GM21619 (cell line): ENCODE data around the gene RSRC2.
A peak's percentile ranks its signal among the peaks of the same experiment; 100 is the strongest.
"Not testable (repeated sequence)": the region's sequence is repeated elsewhere in the genome, so short reads cannot be mapped to it uniquely, and the experiment has no call there.

Source experiments
- ATAC-seq: cut with Tn5 transposase; IDR thresholded peaks from one replicate; pipeline ENCODE4 v1.9.1; 2021; ENCODE audit not compliant: unreplicated experiment

RSRC2 gene, protein sequence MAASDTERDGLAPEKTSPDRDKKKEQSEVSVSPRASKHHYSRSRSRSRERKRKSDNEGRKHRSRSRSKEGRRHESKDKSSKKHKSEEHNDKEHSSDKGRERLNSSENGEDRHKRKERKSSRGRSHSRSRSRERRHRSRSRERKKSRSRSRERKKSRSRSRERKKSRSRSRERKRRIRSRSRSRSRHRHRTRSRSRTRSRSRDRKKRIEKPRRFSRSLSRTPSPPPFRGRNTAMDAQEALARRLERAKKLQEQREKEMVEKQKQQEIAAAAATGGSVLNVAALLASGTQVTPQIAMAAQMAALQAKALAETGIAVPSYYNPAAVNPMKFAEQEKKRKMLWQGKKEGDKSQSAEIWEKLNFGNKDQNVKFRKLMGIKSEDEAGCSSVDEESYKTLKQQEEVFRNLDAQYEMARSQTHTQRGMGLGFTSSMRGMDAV

DNA sequence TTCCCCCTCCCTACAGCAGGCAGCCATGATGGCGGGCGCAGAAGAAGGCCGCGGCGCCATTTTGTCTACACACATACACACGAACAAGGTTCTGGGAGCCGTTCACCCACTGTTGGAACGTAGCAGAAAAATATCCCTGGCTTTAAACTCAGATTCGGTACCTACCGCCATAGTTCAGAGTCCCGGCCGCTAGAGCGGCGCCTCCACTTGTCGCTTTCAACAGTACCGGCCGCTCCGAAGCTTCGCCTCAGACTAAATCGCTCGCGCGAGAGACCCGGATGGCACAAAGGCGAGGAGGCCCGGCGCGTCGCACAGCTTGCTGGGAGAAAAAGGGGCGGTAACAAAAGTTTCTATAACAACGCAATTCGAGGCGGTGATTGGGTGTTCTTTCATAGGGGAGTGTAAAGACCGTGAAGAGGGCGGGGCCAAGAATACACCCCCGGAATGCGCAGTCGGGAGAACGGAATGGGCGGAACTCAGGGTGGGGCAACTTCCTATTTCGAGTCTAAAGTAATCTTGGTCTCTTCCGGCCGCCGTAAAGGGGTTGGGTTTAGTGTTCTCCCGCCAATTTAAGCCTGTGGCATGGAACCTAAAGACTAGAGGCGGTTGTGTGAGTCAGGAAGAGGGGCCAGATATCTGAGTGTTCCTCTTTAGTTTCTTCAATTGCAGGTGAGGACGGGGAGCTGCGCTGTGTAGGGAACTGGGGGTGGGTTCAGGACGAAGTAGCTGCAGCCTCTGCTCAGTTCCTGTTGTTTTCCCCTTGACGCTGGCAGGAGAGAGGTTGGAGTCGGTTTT, at the start of gene RSRC2, which contains the start of gene KNTC1:
RSRC2 (minus strand) TSS at position 254 of the 795 bp plus-strand sequence; CDS start at position 171, 83 bp downstream.
KNTC1 (plus strand) TSS at position 567 of the 795 bp plus-strand sequence. CDS start 2,815 bp downstream, outside the sequence.
- peak; percentile 82 for ATAC-seq

DNA sequence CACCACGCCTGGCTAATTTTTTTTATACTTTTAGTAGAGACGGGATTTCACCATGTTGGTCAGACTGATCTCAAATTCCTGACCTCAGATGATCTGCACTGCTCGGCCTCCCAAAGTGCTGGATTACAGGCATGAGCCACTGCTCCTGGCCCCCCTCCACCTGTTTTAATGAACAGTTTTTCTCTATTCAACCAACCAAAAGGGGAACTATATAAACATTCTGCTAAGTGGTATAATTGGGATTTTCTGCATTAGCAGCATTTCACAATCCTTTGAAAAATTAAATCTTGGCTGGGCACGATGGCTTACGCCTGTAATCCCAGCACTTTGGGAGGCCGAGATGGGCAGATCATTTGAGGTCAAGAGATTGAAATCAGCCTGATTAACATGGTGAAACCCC, 45.1 kb upstream of the RSRC2 start:
- ATAC-seq: no peak

DNA sequence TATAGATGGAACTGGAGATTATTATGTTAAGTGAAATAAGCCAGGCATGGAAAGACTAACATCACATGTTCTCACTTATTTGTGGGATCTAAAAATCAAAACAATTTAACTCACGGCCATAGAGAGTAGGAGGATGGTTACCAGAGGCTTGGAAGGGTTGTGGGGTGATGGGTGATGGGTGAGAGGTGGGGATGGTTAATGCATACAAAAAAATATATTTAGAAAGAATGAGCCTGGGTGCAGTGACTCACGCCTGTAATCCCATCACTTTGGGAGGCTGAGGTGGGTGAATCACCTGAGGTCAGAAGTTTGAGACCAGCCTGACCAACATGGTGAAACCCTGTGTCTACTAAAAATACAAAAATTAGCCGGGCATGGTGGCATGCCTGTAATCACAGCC, 43.3 kb upstream of the RSRC2 start:
- not testable (repeated sequence) for ATAC-seq

DNA sequence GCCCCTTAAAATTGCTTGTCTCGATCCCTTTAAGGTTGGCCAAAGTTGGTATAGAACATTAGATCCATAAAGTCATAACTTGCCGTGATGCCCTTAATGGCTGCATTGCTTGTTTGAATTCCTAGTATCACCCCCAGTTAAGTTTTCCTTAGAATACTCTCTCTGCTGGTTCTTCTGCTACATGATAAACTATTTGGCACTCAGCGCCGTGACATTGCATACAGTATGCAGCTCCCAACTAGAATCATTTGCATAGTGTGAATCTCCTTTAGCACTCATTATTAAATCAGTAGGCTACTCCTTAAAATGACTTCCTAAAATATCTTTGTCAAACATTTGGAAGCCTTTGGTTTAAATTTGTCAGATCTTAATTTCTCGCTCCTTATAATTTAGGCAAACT, 42.6 kb upstream of the RSRC2 start:
- no peak for ATAC-seq

DNA sequence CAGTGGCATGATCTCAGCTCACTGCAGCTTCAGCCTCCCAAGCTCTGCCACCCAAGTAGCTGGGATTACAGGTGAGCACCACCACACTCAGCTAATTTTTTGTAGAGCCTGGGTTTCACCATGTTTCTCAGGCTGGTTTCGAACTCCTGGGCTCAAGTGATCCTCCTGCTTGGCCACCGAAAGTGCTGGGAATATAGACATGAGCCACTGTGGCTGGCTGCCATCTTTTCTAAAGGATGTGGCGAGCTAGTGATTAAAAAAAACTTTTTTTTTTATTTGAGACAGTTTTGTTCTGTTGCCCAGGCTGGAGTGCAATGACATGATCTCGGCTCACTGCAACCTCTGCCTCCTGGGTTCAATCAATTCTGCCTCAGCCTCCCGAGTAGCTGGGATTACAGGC, 40.1 kb upstream of the RSRC2 start:
- ATAC-seq: not testable (repeated sequence)

DNA sequence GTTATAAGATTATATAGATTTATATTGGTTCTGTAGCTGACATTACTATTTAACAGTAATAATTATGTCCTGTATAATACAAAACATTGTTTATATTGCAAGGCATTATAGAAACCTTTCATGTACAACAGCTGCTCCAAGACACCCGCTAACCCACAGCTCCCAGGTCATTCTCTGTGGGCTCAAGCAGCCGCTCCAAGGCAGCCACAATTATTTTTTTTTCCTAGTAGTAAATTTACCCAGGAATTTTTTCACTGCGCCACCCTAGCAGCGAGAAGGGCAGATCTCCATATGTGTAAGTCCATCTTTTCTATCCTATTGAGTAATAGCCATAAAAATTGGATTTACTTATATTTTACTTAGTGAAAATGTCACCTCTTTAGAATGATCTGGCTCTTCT, 36.6 kb upstream of the RSRC2 start:
- no peak for ATAC-seq

DNA sequence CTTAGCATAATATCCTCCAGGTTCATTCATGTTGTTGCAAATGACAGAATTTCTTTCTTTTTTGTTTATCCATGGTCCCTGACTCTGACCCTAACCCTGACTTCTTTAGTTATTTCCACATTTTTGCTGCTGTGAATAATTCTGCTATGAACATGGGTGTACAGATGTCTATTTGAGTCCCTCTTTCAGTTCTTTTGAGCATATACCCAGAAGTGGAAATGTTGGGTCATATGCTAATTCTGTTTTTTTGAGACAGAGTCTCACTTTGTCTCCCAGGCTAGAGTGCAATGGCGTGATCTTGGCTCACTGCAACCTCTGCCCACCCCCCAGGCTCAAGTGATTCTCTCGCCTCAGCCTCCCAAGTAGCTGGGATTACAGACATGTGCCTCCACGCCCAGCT, 33.4 kb upstream of the RSRC2 start:
- no peak for ATAC-seq

DNA sequence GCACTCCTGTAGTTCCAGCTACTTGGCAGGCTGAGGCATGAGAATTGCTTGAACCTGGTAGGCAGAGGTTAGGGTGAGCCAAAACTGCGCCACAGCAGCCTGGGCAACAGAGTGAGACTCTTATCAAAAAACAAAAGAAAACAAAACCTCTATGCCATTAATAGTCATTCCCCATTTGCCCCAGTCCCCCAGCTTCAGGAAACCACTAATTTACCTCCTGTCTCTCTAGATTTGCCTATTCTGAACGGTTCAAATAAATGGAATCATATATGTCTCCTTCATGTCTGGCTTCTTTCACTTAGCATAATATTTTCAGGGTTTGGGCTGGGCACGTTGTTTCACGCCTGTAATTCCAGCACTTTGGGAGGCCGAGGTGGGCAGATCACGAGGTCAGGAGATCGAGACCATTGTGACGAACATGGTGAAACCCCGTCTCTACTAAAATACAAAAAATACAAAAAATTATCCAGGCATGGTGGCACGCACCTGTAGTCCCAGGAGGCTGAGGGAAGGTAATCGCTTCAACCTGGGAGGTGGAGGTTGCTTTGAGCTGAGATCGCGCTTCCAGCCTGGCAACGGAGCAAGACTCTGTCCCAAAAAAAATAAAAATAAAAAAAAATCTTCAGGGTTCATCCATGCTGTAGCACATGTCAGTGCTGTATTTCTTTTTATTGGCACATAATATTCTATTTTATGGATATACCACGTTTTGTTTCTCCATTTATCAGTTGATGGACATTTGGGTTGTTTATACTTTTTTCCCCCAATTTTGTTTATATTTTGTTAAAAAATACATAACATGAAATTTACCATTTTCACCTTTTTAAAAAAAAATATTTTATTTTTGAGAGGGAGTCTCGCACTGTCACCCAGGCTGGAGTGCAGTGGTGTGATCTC, 32.3 kb upstream of the RSRC2 start:
- ATAC-seq: no peak

DNA sequence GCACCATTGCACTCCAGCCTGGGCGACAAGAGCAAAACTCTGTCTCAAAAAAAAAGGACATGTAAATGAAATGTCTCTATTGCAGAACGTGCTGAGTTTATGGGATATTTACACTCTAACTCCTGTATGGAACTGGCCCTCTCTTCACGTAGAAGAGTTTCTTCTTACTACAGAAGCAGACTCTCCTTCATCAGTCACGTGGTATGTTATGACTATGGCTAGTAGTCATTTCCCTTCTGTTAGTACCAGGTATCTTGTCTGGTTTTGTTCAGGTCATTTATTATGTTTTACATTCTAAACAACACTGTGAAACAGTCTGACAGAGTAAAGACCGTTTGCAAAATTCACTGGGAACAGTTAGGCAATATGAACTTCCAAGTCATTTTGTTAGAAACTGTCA, 20.6 kb upstream of the RSRC2 start:
- no peak for ATAC-seq

DNA sequence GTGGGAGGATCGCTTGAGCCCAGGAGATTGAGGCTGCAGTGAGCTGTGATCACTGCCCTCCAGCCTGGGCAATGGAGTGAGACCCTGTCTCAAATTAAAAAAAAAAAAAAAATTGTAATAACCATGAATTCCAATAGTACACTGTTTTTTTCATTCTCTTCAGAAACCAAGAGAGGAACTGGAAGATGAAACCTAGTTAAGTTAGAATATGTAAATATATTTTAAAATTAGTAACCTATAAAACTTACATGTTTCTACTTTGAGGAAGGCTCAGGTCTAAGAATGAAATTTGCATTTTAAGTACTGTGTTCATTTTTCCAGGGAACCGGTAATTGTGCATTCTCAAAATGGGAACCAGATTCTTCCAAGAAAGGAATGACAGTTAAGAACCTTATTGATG, 19.1 kb upstream of the RSRC2 start:
- peak; percentile 71 for ATAC-seq

DNA sequence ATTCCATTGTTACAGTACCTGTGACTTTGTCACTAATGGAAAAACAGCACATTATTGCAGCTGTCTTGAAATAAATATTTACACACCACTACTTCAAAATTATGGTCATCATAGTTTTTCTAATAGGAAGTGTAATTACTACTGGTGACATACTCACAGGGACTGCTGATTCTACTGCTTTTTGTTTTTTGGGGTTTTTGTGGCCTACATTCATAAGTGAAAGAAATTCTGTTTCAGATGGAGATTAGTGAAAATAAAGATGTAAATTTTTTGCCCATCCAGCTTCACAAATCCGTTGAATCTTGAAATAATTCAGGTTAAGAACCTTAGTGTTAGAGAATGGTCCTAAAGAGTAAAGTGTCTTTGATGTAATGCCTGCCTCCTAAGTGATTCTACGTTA, 17.8 kb upstream of the RSRC2 start:
- ATAC-seq: no peak

DNA sequence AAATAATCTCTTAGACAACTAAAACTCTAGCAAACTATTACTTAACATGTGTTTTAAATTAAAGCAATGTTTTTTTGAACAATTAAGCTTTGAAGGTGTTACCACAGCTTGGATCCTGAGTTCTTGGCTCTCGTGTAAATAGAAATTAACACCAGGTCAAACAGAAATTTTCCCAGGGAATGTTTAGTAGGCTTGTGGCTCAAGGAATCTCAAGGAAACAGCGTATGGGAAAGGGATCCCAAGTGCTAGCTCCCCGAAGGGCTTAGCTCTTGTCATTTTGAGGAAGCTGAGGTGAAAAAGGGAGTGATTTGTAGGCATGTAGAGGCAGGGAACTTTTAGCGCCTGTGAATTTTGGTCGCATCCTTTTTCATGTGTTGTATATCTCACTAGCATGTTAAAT, 11.8 kb upstream of the RSRC2 start:
- no peak for ATAC-seq

DNA sequence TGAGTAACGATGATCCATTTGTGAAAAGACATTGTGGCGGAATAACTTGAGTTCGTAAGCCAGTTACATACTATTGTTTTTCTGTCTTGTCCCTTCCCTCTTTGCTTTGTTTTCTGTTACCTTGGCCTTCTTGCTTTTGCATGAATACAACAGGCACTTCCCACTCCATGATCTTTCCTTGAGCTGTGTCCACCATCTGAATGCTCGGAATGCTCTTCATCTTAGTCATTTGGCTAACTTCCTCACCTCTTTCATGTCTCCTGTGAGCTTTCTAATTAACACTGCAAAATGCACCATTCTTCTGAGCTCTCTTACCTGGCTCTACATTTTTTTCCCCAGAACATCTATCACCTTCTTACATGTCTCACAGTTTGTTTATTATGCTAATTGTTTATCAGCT, 10.3 kb upstream of the RSRC2 start:
- no peak for ATAC-seq

DNA sequence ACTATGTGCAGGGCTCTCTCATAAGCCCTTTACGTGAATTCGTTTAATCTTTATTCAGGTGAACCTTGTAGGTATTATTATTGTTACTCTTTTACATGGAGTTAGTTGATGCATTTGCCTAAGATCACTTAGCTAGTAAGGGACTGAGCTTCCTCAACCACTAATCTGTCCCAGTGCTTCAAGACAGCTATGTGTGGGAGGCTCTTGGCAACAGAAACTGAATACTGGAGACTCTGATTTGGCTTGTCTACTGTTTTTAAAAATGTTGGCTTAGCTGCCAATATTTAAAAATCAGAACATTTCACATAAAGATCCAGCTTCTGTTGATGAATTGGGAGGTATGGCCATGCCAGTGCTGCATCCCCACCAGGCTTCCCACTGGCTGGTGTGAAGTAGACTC, 7.1 kb upstream of the RSRC2 start:
- no peak for ATAC-seq

DNA sequence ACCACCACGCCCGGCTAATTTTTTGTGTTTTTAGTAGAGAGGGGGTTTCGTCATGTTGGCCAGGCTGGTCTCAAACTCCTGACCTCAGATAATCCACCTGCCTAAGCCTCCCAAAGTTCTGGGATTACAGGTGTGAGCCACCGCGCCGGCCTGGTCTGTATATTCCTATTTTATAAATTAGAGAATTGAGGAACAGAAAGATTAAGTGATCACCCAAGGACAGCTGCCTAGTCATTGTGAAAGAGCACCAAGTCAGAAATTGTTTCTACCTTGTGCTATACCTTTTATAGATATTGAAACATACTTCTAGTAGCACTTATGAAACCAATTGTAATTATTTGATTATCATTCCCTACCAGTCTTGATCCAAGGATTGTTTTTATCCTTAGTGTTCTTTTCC, 2.3 kb upstream of the RSRC2 start:
- no peak for ATAC-seq

DNA sequence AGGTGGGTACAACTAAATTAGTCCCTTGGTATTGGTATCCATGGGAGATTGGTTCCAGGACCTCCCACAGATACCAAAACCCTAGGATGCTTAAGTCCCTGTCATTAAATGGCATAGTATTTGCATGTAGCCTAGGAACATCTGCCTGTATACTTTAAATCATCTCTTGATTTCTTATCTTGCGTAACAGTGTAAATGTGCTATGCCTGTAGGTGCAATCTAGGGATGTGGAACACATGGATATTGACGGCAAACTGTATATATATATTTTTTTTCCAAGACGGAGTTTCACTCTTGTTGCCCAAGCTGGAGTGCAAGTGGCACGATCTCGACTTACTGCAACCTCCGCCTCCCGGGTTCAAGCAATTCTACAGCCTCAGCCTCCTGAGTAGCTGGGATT, 1.8 kb upstream of the RSRC2 start:
- ATAC-seq: no peak

DNA sequence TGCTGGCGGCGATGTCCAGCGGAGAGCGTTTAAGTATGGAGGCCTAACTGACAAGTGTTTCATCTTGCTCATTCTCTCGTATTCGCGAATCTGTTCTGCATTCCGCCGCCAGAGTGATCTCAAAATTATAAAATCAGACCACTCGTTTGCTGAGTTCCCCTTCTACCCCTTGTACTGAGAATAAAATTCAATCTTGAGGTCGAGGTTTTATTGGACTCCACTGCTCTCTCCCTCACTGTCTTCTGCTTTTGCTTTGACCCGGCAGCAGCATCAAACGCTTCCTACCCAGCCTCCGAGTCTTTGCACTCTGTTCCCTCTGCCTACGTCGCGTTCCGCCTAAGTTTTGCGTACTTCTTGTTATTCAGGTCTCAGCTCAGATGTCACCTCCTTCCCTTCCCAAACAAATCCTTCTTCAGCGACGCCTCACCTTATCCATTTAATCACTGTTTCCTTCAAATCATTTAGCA, 775 bp upstream of the RSRC2 start:
- no peak for ATAC-seq

DNA sequence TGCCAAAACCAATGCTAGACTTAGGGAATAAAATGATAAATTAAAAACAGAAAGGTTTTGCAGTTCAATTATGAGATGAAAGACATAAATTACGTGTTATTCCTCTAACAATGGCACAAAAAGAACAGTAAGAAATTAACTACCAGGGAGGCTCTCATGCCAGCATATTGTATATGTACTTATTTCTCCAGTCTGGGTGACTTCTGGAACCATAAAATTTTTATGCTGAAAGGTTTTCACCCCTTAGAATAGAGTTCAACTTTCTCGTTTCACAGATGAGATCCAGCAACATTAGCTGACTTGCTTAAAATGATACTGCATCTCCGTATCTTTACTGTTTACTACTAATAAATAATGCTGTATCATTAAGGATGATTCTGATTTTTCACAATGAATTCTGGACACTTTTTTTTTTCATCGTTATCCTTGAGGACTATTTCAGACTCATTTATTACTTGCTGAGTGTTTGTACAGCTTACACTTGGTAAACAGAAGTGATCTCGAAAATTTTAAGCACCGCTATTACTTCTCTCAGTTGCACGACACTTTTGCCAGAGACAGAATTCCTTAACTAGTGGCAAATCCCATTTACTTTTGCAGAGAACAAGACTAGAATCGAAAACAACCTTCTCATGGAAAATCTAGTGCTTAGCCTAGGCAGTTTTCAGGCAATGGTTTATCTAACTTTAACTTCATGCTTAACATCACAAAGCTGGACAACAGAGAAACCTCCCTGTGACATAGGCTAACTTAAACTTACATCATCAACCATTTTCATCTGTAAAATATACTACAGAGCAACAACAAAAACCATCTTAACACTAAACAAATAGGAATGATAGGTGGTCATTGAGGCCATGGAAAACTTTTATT, 2.7 kb downstream of the RSRC2 start:
- no peak for ATAC-seq

DNA sequence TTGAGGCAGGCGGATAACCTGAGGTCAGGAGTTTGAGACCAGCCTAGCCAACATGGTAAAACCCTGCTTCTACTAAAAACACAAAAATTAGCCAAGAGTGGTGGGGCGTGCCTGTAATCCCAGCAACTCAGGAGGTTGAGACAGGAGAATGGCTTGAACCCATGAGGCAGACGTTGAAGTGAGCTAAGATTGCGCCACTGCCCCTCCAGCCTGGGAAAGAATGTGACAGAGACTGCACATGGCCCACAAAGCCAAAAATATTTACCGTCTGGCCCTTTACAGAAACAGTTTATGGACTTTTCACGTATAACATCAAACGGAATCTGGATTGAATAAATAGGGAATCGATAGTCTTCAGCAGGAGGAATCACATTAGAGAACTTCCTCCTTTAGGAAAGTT, 3.5 kb downstream of the RSRC2 start:
- ATAC-seq: no peak

DNA sequence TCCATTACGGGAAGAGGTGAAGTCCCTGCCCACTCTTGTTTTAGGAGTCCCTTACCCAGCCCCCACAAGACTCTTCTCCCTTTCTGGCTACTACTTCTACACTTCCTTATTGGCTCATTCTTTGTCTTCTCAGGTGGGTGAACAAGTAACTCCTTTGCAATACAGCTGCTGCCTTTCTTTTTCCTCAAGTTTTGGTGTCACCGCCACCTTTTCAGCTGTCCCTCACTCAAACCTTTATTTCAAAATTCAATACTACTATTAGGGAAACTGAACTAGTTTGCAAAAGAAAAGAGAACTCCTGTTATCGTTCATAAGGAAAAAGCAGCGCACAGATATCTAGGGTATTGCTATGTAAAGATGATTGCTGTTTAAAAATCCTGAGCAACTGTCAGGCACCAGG, 6.1 kb downstream of the RSRC2 start:
- ATAC-seq: no peak
